GM18502 (cell line): ENCODE data around the gene MST1R.
"Not testable (repeated sequence)": the region's sequence is repeated elsewhere in the genome, so short reads cannot be mapped to it uniquely, and the experiment has no call there.

Source experiments
- ATAC-seq: cut with Tn5 transposase; IDR thresholded peaks from one replicate; pipeline ENCODE4 v1.9.1; 2021; ENCODE audit warnings: mild to moderate bottlenecking; ENCODE audit not compliant: unreplicated experiment, poor library complexity

The MST1R gene

GRCh38 chr3:49912881-49913281, 9.2 kb upstream of the MST1R start:
- no peak for ATAC-seq

GRCh38 chr3:49911611-49912010, 7.9 kb upstream of the MST1R start:
- ATAC-seq = no peak

GRCh38 chr3:49911124-49911420, 7.4 kb upstream of the MST1R start:
- ATAC-seq = no peak

GRCh38 chr3:49910409-49911123, 6.9 kb upstream of the MST1R start:
- ATAC-seq = no peak

- ATAC-seq = no peak
These were observed 4.9 kb upstream of the MST1R start for GRCh38 chr3:49908373-49909199.

- ATAC-seq = no peak
These were observed 2.5 kb upstream of the MST1R start for GRCh38 chr3:49906073-49906743.

- ATAC-seq = not testable (repeated sequence)
These were observed 775 bp upstream of the MST1R start for GRCh38 chr3:49904448-49904847.

GRCh38 chr3:49902511-49903345, 945 bp downstream of the MST1R start:
- ATAC-seq = no peak

GRCh38 chr3:49901366-49902339, 2.0 kb downstream of the MST1R start:
- no peak for ATAC-seq

- ATAC-seq = no peak
These were observed 3.1 kb downstream of the MST1R start for GRCh38 chr3:49900491-49901153.

- ATAC-seq = no peak
These were observed 3.9 kb downstream of the MST1R start for GRCh38 chr3:49899815-49900214.

GRCh38 chr3:49898991-49899390, 4.7 kb downstream of the MST1R start:
- ATAC-seq = no peak

- ATAC-seq = no peak
These were observed 7.3 kb downstream of the MST1R start for GRCh38 chr3:49896345-49896744.

GRCh38 chr3:49895791-49896190, 7.9 kb downstream of the MST1R start:
- ATAC-seq = no peak

GRCh38 chr3:49889296-49889695, 14.4 kb downstream of the MST1R start:
- ATAC-seq = no peak

GRCh38 chr3:49886922-49887265, 16.8 kb downstream of the MST1R start:
- no peak for ATAC-seq

- no peak for ATAC-seq
These were observed 19.7 kb downstream of the MST1R start for GRCh38 chr3:49883998-49884397.

- no peak for ATAC-seq
These were observed 21.5 kb downstream of the MST1R start for GRCh38 chr3:49882166-49882565.
